Gastrocnemius medialis (tissue), 4 donors: Measurements from ENCODE around the gene CDC123.

Experiments used
- CTCF ChIP-seq, 5 experiments: fragments of 450-650 bp in 3 of 5; fragments of 200-600 bp in 2 of 5; sonication (generic) in 2 of 5; IDR thresholded peaks in 4 of 5; conservative IDR thresholded peaks in 1 of 5; 1 replicate in 4 of 5; 2 replicates in 1 of 5; pipeline ENCODE4 v1.5.1; 2016 to 2019; ENCODE audit warnings: antibody characterized with exemption in 5 of 5, mild to moderate bottlenecking in 3 of 5, moderate library complexity in 3 of 5
- POLR2A ChIP-seq, 2 donors: fragments of 450-650 bp; IDR thresholded peaks; one replicate each; pipeline ENCODE4 v1.6.1; 2017; ENCODE audit warnings: antibody characterized with exemption in 2 of 2, mild to moderate bottlenecking in 2 of 2, moderate library complexity in 2 of 2

DNA sequence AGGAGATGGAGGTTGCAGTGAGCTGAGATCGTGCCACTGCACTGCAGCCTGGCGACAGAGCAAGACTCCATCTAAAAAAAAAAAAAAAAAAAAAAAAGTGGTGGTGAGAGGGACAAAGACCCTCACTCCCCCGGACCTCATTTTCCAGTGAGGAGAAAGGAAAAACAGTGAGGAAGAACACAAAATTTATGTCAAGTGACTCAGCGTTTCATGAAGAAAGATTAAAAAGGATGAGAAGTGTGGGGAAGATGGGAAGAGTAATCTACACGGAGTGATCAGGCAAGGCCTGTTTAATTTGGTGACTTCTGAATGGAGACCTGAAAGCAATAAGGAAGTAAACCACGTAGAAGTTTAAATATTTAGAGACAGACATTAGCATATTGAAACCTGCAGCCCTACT lies 7.3 kb upstream of the CDC123 start:
- TF ChIP-seq POLR2A (IDR thresholded peaks at IDR 0.05): no peak
- TF ChIP-seq CTCF (IDR thresholded peaks at IDR 0.05 in 4 of 5, conservative IDR thresholded peaks at IDR 0.05 in 1 of 5): no peak
